ENCODE results near the gene CTDSPL2.

DNA sequence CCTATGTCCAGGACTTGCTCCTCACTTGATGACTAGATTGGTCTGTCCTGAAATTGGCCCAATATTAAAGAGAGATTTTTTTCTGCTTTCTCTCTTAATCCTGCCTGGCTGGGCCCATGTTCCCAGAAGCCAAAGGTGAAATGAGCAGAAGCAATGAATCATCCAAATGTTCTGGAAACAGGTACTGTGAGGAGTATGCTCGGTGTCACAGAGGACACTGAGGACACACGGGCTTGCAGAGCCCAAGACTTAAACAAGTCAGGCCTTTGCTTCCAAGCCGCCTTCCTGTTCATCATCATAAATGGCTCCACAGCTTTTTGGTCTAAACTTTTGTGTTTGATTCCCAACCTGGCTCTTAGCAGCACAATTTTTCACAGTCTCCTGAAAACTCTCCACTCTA, 140.9 kb downstream of the CTDSPL2 start:
- no peak for TF ChIP-seq ESRRG (CRISPR knock-in tag; IDR thresholded peaks at IDR 0.05)
- TF ChIP-seq CSDC2 (CRISPR knock-in tag; IDR thresholded peaks at IDR 0.05): no peak
- TF ChIP-seq ZFP3 (CRISPR knock-in tag; IDR thresholded peaks at IDR 0.05): no peak
- no peak for TF ChIP-seq TOX (CRISPR knock-in tag; IDR thresholded peaks at IDR 0.05; ENCODE audit: borderline replicate concordance)
- no peak for TF ChIP-seq ZFP30 (CRISPR knock-in tag; IDR thresholded peaks at IDR 0.05)
- no peak for TF ChIP-seq RARB (CRISPR knock-in tag; IDR thresholded peaks at IDR 0.05)
- TF ChIP-seq, protein P1, sequence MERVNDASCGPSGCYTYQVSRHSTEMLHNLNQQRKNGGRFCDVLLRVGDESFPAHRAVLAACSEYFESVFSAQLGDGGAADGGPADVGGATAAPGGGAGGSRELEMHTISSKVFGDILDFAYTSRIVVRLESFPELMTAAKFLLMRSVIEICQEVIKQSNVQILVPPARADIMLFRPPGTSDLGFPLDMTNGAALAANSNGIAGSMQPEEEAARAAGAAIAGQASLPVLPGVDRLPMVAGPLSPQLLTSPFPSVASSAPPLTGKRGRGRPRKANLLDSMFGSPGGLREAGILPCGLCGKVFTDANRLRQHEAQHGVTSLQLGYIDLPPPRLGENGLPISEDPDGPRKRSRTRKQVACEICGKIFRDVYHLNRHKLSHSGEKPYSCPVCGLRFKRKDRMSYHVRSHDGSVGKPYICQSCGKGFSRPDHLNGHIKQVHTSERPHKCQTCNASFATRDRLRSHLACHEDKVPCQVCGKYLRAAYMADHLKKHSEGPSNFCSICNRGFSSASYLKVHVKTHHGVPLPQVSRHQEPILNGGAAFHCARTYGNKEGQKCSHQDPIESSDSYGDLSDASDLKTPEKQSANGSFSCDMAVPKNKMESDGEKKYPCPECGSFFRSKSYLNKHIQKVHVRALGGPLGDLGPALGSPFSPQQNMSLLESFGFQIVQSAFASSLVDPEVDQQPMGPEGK (CRISPR knock-in tag; IDR thresholded peaks at IDR 0.05; ENCODE audit: borderline replicate concordance): no peak
- no peak for TF ChIP-seq ZC3H10 (CRISPR knock-in tag; IDR thresholded peaks at IDR 0.05)
- TF ChIP-seq ISL1 (CRISPR knock-in tag; IDR thresholded peaks at IDR 0.05): no peak
- TF ChIP-seq ZNF565 (CRISPR knock-in tag; conservative IDR thresholded peaks at IDR 0.05; ENCODE audit: low read depth): no peak
- no peak for TF ChIP-seq PPARA (CRISPR knock-in tag; IDR thresholded peaks at IDR 0.05; ENCODE audit: borderline replicate concordance)
- TF ChIP-seq TCF4 (CRISPR knock-in tag; IDR thresholded peaks at IDR 0.05; ENCODE audit: borderline replicate concordance): no peak
